Upper lobe of left lung (tissue), 4 donors: Measurements from ENCODE around the gene ARMC8.

Experiments used
- EP300 ChIP-seq, 4 donors: sonication (generic); formaldehyde crosslinking; IDR thresholded peaks; one replicate each; pipeline ENCODE4 v1.5.1; 2017; ENCODE audit warnings: antibody characterized with exemption in 4 of 4, control low read depth in 2 of 4
- POLR2AphosphoS5 ChIP-seq, 2 donors: sonication (generic); formaldehyde crosslinking; IDR thresholded peaks; one replicate each; pipeline ENCODE4 v1.5.1; 2017; ENCODE audit warnings: antibody characterized with exemption in 2 of 2
- TF ChIP-seq, protein P1 (sequence below), 6 experiments: fragments of 450-650 bp in 4 of 6; fragments of 200-600 bp in 2 of 6; sonication (generic) in 2 of 6; IDR thresholded peaks; one replicate each; pipeline ENCODE4 v1.5.1; 2016 to 2019; ENCODE audit warnings: antibody characterized with exemption in 6 of 6

DNA sequence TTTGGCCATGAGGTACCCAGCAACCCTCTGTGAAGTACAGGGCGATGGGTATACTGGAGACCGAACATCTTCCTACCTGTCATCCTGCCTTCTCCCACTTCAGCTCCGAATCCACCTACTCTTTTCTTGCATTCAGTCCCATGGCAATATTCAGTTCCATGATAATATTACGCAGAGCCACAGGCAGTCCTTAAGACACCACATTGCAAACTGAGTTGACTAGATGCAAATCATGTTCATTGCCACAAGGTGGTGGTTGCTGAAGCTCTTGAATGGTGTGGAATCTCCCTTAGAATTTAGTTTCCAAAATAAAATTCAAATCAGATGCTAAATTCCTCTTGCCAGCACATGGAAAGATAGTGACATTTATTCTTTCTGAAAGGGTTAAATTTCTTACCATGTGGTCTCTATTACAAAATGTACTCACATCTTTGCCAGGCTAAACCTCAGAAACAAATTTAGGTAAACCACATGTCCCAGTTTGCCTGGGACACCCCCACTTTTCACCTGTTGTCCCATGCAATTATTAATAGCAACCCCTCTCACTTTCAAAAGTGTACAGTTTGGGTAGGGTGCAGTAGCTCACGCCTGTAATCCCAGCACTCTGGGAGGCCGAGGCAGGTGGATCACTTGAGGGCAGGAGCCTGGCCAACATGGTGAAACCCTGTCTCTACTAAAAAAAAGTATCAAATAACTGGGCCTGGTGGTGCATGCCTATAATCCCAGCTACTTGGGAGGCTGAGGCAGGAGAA lies 144.2 kb downstream of the ARMC8 start:
- TF ChIP-seq, protein P1, sequence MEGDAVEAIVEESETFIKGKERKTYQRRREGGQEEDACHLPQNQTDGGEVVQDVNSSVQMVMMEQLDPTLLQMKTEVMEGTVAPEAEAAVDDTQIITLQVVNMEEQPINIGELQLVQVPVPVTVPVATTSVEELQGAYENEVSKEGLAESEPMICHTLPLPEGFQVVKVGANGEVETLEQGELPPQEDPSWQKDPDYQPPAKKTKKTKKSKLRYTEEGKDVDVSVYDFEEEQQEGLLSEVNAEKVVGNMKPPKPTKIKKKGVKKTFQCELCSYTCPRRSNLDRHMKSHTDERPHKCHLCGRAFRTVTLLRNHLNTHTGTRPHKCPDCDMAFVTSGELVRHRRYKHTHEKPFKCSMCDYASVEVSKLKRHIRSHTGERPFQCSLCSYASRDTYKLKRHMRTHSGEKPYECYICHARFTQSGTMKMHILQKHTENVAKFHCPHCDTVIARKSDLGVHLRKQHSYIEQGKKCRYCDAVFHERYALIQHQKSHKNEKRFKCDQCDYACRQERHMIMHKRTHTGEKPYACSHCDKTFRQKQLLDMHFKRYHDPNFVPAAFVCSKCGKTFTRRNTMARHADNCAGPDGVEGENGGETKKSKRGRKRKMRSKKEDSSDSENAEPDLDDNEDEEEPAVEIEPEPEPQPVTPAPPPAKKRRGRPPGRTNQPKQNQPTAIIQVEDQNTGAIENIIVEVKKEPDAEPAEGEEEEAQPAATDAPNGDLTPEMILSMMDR (IDR thresholded peaks at IDR 0.05): no peak
- TF ChIP-seq EP300 (IDR thresholded peaks at IDR 0.05): no peak
- no peak for TF ChIP-seq POLR2AphosphoS5 (IDR thresholded peaks at IDR 0.05)
